Measurements from ENCODE around the gene CLEC4A. TPM values are rescaled to one million over a fixed set of nuclear protein-coding genes. Genes with fewer than 3 reads are reported as not detected.
"Not testable (repeated sequence)": the region's sequence is repeated elsewhere in the genome, so short reads cannot be mapped to it uniquely, and the experiment has no call there.

Gene CLEC4A
- total RNA-seq, 1 donor from 2014 or later = 0.71 TPM

DNA sequence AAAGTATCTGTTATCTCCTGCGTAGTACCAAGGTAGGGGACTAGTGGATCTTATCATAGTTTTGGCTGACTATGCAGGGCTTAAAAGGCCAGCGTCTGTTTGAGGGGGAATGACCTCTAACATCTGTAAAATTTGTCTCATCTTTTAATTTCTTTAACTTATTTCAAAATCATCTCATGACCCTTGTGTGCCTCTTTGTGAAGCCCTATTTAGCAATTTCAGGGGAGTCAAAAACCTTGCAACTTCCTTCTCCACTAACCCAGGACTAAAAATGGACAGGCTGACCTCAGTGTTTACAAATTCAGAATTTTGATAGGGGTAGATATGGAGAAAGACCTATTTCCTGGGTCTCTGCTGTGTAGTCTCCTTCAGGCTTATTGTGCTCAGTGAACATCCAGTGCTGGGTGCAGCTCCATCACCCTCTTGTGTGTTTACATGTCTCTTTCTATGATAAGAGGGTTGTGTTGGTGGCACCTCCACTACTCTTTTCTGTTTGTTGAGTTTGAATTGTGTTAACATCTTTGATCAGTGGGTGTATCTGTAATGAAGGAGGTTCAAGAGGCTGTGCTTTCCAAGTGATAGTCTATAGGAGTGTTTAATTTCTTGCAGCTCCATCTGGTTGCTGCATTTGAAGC lies 27.0 kb upstream of the CLEC4A start:
- H3K9me3 Mint-ChIP-seq (ENCODE audit: unreplicated experiment) = no peaks in the 10 kb centered on the region
- H3K4me3 Mint-ChIP-seq (ENCODE audit: unreplicated experiment) = no peak overlapping the region
- peaks cover 5% of the 10 kb centered on the region for H3K36me3 Mint-ChIP-seq (ENCODE audit: unreplicated experiment)
- DNase-seq = no peak
- TF ChIP-seq, protein P1, sequence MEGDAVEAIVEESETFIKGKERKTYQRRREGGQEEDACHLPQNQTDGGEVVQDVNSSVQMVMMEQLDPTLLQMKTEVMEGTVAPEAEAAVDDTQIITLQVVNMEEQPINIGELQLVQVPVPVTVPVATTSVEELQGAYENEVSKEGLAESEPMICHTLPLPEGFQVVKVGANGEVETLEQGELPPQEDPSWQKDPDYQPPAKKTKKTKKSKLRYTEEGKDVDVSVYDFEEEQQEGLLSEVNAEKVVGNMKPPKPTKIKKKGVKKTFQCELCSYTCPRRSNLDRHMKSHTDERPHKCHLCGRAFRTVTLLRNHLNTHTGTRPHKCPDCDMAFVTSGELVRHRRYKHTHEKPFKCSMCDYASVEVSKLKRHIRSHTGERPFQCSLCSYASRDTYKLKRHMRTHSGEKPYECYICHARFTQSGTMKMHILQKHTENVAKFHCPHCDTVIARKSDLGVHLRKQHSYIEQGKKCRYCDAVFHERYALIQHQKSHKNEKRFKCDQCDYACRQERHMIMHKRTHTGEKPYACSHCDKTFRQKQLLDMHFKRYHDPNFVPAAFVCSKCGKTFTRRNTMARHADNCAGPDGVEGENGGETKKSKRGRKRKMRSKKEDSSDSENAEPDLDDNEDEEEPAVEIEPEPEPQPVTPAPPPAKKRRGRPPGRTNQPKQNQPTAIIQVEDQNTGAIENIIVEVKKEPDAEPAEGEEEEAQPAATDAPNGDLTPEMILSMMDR (IDR thresholded peaks at IDR 0.05; ENCODE audit: partially characterized antibody, unreplicated experiment) = no peak
- no peaks in the 10 kb centered on the region for H3K27me3 Mint-ChIP-seq (ENCODE audit: unreplicated experiment)
- no peak overlapping the region for H3K27ac Mint-ChIP-seq (ENCODE audit: unreplicated experiment)
- H3K4me1 Mint-ChIP-seq (ENCODE audit: low read depth, unreplicated experiment) = no peaks in the 10 kb centered on the region

DNA sequence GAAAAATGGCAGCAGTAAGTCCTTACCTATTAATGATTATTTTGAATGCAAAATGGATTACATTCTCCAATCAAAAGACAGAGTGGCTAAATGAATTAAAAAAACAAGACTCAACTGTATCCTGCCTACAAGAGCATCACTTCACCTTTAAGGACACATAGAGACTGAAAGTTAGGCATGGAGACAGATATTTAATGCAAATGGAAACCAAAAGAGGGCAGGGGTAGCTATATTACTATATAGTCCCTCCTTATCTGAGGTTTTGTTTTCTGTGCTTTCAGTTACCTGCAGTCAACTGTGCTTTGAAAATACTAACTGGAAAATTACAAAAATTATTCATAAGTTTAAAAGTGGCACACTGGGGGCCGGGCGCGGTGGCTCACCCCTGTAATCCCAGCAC lies 24.2 kb upstream of the CLEC4A start:
- Mint-ChIP-seq H3K9me3 (ENCODE audit: unreplicated experiment) (no peaks in the 10 kb centered on the region), H3K27me3 (ENCODE audit: unreplicated experiment) (no peaks in the 10 kb centered on the region), H3K36me3 (ENCODE audit: unreplicated experiment) (peaks cover 11% of the 10 kb centered on the region), H3K4me1 (ENCODE audit: low read depth, unreplicated experiment) (no peaks in the 10 kb centered on the region), H3K4me3 (ENCODE audit: unreplicated experiment) (no peak overlapping the region), H3K27ac (ENCODE audit: unreplicated experiment) (no peak overlapping the region)
- no peak for DNase-seq
- TF ChIP-seq, protein P1 (IDR thresholded peaks at IDR 0.05; ENCODE audit: partially characterized antibody, unreplicated experiment) = no peak

DNA sequence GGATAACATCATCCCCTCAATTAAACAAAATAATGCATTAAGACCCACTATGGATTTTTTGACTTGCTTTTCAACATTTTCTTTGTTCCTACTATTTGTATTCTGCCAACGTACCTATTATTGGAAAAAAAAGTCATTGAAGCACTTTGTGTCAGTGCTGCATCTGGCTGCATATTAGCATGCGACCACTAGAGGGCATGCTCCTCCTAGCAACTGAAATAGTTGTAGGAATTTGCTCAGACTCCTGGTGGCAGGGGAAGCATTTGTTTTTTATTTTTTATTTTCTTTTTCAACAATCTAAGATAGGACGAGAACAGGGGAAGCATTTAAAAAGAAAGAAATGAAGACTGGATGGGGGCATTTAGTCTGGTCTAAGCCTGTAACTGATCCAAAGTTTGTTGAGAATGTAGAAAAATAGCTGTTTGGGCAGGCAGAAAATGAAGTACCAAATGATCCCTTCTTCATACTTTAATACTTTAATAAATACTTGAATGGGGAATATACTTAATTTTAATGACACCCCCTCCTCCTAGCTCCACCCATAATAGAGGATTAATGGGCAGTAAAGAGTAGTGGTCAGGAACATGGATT lies 14.5 kb upstream of the CLEC4A start:
- peak; percentile 84 for DNase-seq
- Mint-ChIP-seq H3K27me3 (ENCODE audit: unreplicated experiment) (peaks cover 1% of the 10 kb centered on the region), H3K9me3 (ENCODE audit: unreplicated experiment) (peaks cover 2% of the 10 kb centered on the region), H3K36me3 (ENCODE audit: unreplicated experiment) (peaks cover 11% of the 10 kb centered on the region), H3K27ac (ENCODE audit: unreplicated experiment) (no peak overlapping the region), H3K4me3 (ENCODE audit: unreplicated experiment) (no peak overlapping the region), H3K4me1 (ENCODE audit: low read depth, unreplicated experiment) (no peaks in the 10 kb centered on the region)
- TF ChIP-seq, protein P1 (IDR thresholded peaks at IDR 0.05; ENCODE audit: partially characterized antibody, unreplicated experiment) = peak; percentile 91

DNA sequence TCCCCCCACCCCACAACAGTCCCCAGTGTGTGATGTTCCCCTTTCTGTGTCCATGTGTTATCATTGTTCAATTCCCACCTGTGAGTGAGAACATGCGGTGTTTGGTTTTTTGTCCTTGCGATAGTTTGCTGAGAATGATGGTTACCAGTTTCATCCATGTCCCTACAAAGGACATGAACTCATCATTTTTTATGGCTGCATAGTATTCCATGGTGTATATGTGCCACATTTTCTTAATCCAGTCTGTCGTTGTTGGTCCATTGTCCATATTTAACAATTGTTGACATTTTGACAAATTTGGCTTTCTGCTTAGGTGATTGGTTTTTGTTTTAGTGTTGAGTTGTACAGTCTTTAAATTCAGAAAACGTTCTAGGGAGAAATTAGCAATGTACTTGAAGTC lies 10.3 kb upstream of the CLEC4A start:
- H3K27me3 Mint-ChIP-seq (ENCODE audit: unreplicated experiment); DNase-seq; H3K4me3 Mint-ChIP-seq (ENCODE audit: unreplicated experiment); H3K4me1 Mint-ChIP-seq (ENCODE audit: low read depth, unreplicated experiment); H3K36me3 Mint-ChIP-seq (ENCODE audit: unreplicated experiment); H3K27ac Mint-ChIP-seq (ENCODE audit: unreplicated experiment); H3K9me3 Mint-ChIP-seq (ENCODE audit: unreplicated experiment): not testable (repeated sequence)

DNA sequence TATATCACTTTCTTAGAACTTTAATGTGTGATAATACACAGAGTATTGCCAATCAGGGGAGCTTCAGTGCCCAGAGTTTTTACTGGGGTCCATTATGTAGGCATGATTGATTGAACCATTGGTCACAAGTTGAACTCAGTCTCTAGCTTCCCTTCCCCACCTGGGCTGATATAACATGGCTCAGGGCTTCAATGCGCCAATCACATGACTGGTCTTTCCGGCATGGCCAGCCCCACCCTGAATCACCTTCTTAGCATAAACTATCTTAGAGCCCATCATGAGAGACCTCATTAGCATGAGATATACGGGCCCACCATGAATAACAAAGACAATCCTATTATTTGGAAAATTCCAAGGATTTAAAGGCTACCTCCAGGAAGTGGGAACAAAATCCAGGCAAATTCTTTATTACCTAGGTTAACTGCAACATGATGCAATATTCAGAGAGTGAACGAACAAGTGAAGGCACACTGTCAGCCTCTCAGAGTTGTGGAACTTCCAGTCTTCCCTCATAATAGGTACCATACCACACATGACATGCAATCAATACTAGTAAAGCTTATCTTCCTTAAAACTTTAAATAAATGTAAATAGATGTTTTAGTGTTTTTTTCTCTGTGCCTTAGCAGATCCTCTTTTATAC lies 3.2 kb upstream of the CLEC4A start:
- Mint-ChIP-seq H3K36me3 (ENCODE audit: unreplicated experiment) (peaks cover 7% of the 10 kb centered on the region), H3K9me3 (ENCODE audit: unreplicated experiment) (no peaks in the 10 kb centered on the region), H3K4me1 (ENCODE audit: low read depth, unreplicated experiment) (no peaks in the 10 kb centered on the region), H3K27me3 (ENCODE audit: unreplicated experiment) (peaks cover 1% of the 10 kb centered on the region), H3K27ac (ENCODE audit: unreplicated experiment) (no peak overlapping the region), H3K4me3 (ENCODE audit: unreplicated experiment) (no peak overlapping the region)
- DNase-seq = no peak
- TF ChIP-seq, protein P1 (IDR thresholded peaks at IDR 0.05; ENCODE audit: partially characterized antibody, unreplicated experiment) = no peak

Data from glutamatergic neuron (in vitro differentiated cells).